ENCODE results near the gene FLAD1.

The FLAD1 gene

GRCh38 chr1:155040358-155041093, 57.4 kb downstream of the FLAD1 start:
- DNase-seq (ENCODE audit: low spot score) = no peak
